SJCRH30 (cell line): ENCODE data around the gene HSD17B1. TPM values are rescaled to one million over a fixed set of nuclear protein-coding genes. Genes with fewer than 3 reads are reported as not detected.

Experiments
- DNase-seq, 2 experiments: peaks; one replicate each; pipeline ENCODE4 v3.0.0-alpha.2; 2015 to 2020
- H3K27ac ChIP-seq: fragments of 250-450 bp; sonication (Bioruptor Pico); 2 replicates; pipeline ENCODE4 v1.5.1; 2020; ENCODE audit warnings: mild to moderate bottlenecking, moderate library complexity
- H3K27me3 ChIP-seq: fragments of 250-450 bp; sonication (Bioruptor Pico); 2 replicates; pipeline ENCODE4 v1.5.1; 2020; ENCODE audit warnings: mild to moderate bottlenecking, moderate library complexity
- H3K36me3 ChIP-seq: fragments of 250-450 bp; sonication (Bioruptor Pico); 2 replicates; pipeline ENCODE4 v1.5.1; 2020; ENCODE audit warnings: mild to moderate bottlenecking, moderate library complexity
- H3K4me1 ChIP-seq: fragments of 250-450 bp; sonication (Bioruptor Pico); 2 replicates; pipeline ENCODE4 v1.5.1; 2020; ENCODE audit warnings: mild to moderate bottlenecking, moderate library complexity
- H3K4me3 ChIP-seq: fragments of 250-450 bp; sonication (Bioruptor Pico); 2 replicates; pipeline ENCODE4 v1.5.1; 2020; ENCODE audit warnings: mild to moderate bottlenecking, moderate library complexity
- H3K9me3 ChIP-seq: fragments of 250-450 bp; sonication (Bioruptor Pico); replicated peaks from 2 replicates; pipeline ENCODE4 v1.5.1; 2020; ENCODE audit warnings: mild to moderate bottlenecking, moderate library complexity
- total RNA-seq: library from RNA; depleted of rRNA; stranded (reverse); fragments of >200 nt; shearing (Covaris generic); gene quantifications from 2 replicates; pipeline ENCODE4 v1.2.3, GENCODE V29; 2014; rRNA removed

The HSD17B1 gene
- total RNA-seq, 1 experiment from 2014 or later = 0.73 TPM

- Histone ChIP-seq H3K4me1 (no peaks in the 10 kb centered on the region; the same call in 1 of the 2 replicates), H3K27me3 (no peaks in the 10 kb centered on the region), H3K4me3 (peak overlapping the region; percentile 66), H3K27ac (peak overlapping the region; percentile 52), H3K36me3 (peaks cover 22% of the 10 kb centered on the region), H3K9me3 (no peaks in the 10 kb centered on the region)
- DNase-seq = peak; percentile 84 to 91
These were observed 25.7 kb downstream of the HSD17B1 start for GRCh38 chr17:42578282-42578869.

DNA sequence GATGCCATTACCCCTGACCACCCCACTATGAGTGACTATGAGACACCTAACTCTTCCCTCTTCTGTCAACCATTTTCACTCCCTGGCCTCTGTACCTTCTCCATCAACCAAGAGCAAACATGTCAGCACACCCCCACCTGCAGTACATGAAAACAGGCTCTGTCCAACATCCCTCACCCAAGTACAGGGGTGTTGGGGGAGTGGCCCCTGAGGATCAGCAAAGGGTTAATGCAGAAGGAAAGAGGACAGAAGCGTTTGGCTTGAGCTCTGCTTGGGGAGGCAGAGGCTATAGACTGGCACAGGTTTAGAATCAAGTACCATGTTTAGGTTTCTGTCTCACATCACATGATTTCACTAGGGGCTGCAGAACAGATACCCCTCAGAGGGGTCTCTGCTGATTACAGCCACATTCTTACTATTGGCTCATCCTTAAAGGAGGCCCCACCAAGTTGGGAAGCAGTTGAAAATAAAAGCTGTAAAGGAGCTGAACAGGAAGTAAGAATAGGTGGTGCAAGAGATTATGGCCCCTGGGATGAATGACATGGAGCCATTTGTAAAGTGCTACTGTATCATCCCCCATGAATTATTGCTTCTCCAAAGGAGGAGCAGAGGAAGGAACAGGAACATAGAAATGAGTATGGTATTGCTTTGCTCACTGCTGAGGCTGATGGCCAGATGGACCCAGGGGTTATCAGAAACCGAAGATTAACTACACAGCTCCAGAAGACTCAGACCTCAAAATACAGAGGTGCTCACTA is 27.2 kb downstream of the HSD17B1 start:
- peaks cover 14% of the 10 kb centered on the region for H3K36me3 ChIP-seq

DNA sequence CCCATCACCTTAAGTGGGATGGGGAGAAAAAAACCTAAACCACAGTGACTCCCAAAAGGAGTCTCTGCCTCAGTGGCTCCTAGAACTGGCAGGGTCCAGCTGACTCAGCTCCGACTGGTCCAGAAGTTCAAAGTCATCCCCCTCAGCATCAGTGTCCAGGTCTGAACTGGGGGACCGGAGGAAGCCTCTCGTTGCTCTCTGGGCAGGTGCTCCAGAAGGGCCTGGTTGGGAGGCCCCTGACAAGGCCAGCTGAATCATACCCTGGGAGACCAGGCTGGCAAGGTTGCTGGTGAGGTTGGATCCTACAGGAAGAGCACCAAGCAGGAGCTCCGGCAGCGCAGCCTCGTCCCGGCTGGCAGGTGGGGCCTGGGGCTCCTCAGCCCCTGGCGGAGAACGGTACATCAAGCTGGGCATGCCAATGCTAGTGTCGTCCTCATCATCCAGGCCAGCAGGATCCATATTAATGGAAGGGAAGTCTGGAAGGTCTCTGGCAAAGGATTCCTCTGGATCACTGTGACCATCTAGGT is 29.1 kb downstream of the HSD17B1 start:
- Histone ChIP-seq H3K9me3 (no peaks in the 10 kb centered on the region), H3K27ac (no peak overlapping the region), H3K27me3 (no peaks in the 10 kb centered on the region), H3K36me3 (peaks cover 13% of the 10 kb centered on the region), H3K4me3 (no peak overlapping the region), H3K4me1 (no peaks in the 10 kb centered on the region)
- DNase-seq = no peak

More for the DNA sequence above, 27.2 kb downstream of the HSD17B1 start:
- no peaks in the 10 kb centered on the region; the same call in 1 of the 2 replicates for H3K4me1 ChIP-seq
- no peak for DNase-seq
- no peaks in the 10 kb centered on the region for H3K27me3 ChIP-seq
- no peak overlapping the region for H3K27ac ChIP-seq
- H3K4me3 ChIP-seq = no peak overlapping the region
- H3K9me3 ChIP-seq = no peaks in the 10 kb centered on the region

GRCh38 chr17:42584880-42585279 is 32.2 kb downstream of the HSD17B1 start:
- H3K4me1 ChIP-seq = no peaks in the 10 kb centered on the region
- no peak overlapping the region for H3K4me3 ChIP-seq
- DNase-seq = no peak
- no peaks in the 10 kb centered on the region for H3K27me3 ChIP-seq
- no peak overlapping the region for H3K27ac ChIP-seq
- no peaks in the 10 kb centered on the region for H3K9me3 ChIP-seq
- H3K36me3 ChIP-seq = peaks cover 19% of the 10 kb centered on the region

GRCh38 chr17:42585353-42585752 is 32.6 kb downstream of the HSD17B1 start:
- H3K9me3 ChIP-seq = no peaks in the 10 kb centered on the region
- no peaks in the 10 kb centered on the region for H3K27me3 ChIP-seq
- no peak overlapping the region for H3K27ac ChIP-seq
- no peak for DNase-seq
- peaks cover 19% of the 10 kb centered on the region for H3K36me3 ChIP-seq
- H3K4me1 ChIP-seq = no peaks in the 10 kb centered on the region
- H3K4me3 ChIP-seq = no peak overlapping the region

DNA sequence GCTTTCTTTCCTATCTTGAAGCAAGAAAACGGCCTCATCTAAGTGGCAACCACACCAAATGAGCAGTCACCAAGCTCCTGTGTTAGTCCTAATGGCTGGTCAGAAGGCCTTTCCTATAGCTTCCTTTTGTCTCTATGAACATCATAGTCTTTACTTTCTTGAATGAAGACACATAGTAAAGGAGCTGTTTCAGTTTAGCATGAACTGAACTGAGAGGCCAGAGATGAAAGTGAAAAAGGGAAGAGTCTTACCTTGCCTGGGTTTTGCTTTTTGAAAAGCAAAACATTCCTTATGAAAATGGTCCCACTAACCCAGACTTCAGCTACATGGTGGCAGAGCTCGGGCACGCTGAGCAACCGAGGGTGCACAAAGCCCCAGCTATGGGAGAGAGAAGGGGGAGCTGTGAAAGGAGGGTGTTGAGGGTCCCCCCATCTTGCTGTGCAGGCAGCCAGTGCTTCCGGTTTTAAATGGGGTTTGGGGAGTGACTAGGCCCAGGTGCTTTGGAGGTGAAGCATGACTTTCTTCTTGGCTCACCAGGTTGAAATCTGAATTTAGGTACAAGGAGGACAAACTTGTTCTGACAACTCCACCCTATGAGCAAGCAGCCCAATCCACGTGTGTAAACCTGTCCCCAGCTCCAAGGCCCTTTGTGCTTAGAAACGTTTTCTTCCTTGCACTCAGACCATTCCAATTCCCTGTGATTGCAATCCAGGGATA is 33.9 kb downstream of the HSD17B1 start:
- no peak for DNase-seq
- Histone ChIP-seq H3K27me3 (no peaks in the 10 kb centered on the region), H3K27ac (no peak overlapping the region), H3K36me3 (peaks cover 20% of the 10 kb centered on the region), H3K4me3 (no peak overlapping the region), H3K9me3 (no peaks in the 10 kb centered on the region), H3K4me1 (no peaks in the 10 kb centered on the region)

DNA sequence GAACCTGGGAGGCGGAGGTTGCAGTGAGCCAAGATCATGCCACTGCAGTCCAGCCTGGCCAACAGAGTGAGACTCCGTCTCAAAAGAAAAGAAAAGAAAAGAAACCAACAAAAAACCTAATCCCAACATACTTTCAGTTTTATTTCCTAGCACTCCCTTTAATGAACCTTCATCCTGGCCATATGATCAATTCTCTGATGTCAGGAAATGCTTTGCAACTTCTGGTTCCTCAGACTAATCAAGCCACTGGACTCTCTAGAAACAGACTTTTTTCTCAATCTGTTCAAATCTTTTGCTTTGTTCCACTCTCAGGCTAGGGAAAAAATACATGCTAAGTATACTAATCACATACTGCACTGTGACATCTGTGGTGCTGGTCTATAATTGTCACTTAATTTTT is 38.2 kb downstream of the HSD17B1 start:
- Histone ChIP-seq H3K27me3 (no peaks in the 10 kb centered on the region), H3K4me3 (no peak overlapping the region), H3K27ac (no peak overlapping the region), H3K9me3 (no peaks in the 10 kb centered on the region), H3K36me3 (peaks cover 16% of the 10 kb centered on the region), H3K4me1 (no peaks in the 10 kb centered on the region)
- DNase-seq = no peak

DNA sequence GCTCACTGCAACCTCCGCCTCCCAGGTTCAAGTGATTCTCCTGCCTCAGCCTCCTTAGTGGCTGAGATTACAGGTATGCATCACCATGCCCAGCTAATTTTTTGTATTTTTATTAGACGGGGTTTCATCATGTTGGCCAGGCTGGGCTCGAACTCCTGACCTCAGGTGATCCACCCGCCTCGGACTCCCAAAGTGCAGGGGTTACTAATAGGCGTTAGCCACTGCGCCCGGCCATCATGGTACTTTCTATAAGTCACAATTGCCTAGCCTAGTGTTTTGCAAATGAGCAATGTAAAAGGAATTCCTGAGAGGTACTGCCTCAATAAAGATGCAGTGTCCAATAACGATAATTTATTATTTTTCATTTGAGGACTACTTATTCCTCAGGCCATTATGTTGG is 38.7 kb downstream of the HSD17B1 start:
- no peaks in the 10 kb centered on the region for H3K9me3 ChIP-seq
- no peak overlapping the region for H3K27ac ChIP-seq
- no peak for DNase-seq
- no peaks in the 10 kb centered on the region for H3K4me1 ChIP-seq
- H3K4me3 ChIP-seq = no peak overlapping the region
- H3K27me3 ChIP-seq = no peaks in the 10 kb centered on the region
- peaks cover 13% of the 10 kb centered on the region for H3K36me3 ChIP-seq

- Histone ChIP-seq H3K4me1 (no peaks in the 10 kb centered on the region), H3K4me3 (no peak overlapping the region), H3K36me3 (peaks cover 6% of the 10 kb centered on the region; the same call in 1 of the 2 replicates), H3K9me3 (no peaks in the 10 kb centered on the region), H3K27ac (no peak overlapping the region), H3K27me3 (no peaks in the 10 kb centered on the region)
- no peak for DNase-seq
These were observed 43.7 kb downstream of the HSD17B1 start for GRCh38 chr17:42596386-42596785.

DNA sequence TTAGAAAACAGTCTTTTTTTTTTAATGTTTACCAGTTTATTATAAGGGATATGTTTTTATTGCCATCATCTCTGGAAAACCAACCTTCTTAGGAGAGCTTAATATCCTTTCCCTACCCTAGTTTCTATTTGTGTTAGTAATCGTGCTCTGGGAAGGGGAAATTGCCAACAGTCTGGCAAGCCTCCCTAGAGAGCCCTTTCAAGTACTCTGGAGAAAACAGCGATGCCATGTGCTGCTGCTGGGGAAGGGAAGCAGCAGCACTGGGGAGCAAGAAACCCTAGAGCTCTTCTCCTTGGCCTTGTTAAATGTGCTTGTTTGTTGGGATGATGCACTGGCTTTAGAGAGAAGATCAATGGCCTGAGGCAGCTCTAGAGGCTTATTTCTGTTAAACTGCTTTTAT is 46.2 kb downstream of the HSD17B1 start:
- H3K27me3 ChIP-seq = no peaks in the 10 kb centered on the region
- no peak overlapping the region for H3K4me3 ChIP-seq
- DNase-seq = no peak
- no peaks in the 10 kb centered on the region for H3K4me1 ChIP-seq
- H3K27ac ChIP-seq = no peak overlapping the region
- no peaks in the 10 kb centered on the region for H3K9me3 ChIP-seq
- H3K36me3 ChIP-seq = no peaks in the 10 kb centered on the region

DNA sequence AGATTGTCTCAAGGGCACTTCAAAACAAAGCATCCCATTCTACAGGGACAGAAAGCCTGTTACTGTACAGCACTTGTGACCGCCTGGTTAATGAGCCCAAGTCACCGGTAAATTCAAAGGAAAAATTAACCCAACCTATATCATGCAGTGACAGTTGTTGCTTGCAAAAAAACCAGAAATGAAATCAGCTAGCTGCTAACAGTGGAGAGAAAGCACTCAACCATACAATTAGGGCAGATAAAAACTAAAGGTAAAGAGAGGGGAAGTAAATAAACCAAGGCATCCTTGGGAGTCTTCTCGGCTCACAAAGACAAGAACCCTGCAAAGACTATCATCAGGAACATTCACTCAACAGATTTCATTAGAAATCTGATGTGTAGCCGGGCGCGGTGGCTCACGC is 50.6 kb downstream of the HSD17B1 start:
- no peak for DNase-seq
- H3K4me1 ChIP-seq = no peaks in the 10 kb centered on the region
- no peaks in the 10 kb centered on the region for H3K27me3 ChIP-seq
- H3K9me3 ChIP-seq = no peaks in the 10 kb centered on the region
- H3K36me3 ChIP-seq = no peaks in the 10 kb centered on the region
- no peak overlapping the region for H3K27ac ChIP-seq
- H3K4me3 ChIP-seq = no peak overlapping the region

Other genes starting within 250 kb of the HSD17B1 start
- 107 and 113 TPM in 2 replicates for gene STAT3, start 164.5 kb upstream of the HSD17B1 start, total RNA-seq
- 46.9 and 47.8 TPM in 2 replicates for gene CAVIN1, start 129.7 kb upstream of the HSD17B1 start, total RNA-seq
- 25.3 and 30.9 TPM in 2 replicates for gene ATP6V0A1, start 94.0 kb upstream of the HSD17B1 start, total RNA-seq
- 20.6 and 22.2 TPM in 2 replicates for gene NAGLU, start 16.7 kb upstream of the HSD17B1 start, total RNA-seq
- 33.7 and 36.3 TPM in 2 replicates for gene COASY, start 9.2 kb downstream of the HSD17B1 start, total RNA-seq
- gene MLX, start 14.2 kb downstream of the HSD17B1 start, total RNA-seq = 44.5 and 48.4 TPM in 2 replicates
- 23.8 and 29.7 TPM in 2 replicates for gene PSMC3IP, start 24.8 kb downstream of the HSD17B1 start, total RNA-seq
- gene RETREG3, start 56.5 kb downstream of the HSD17B1 start, total RNA-seq = 34.5 and 36.2 TPM in 2 replicates
- gene TUBG1, start 56.8 kb downstream of the HSD17B1 start, total RNA-seq = 111 and 122 TPM in 2 replicates
- gene TUBG2, start 106.4 kb downstream of the HSD17B1 start, total RNA-seq = 6.2 and 10.4 TPM in 2 replicates
- gene PLEKHH3, start 124.1 kb downstream of the HSD17B1 start, total RNA-seq = 10.9 and 13.7 TPM in 2 replicates
- gene CCR10, start 128.9 kb downstream of the HSD17B1 start, total RNA-seq = 0.99 and 1.0 TPM in 2 replicates
- 4.0 and 5.0 TPM in 2 replicates for gene CNTNAP1, start 129.6 kb downstream of the HSD17B1 start, total RNA-seq
- gene EZH1, start 192.1 kb downstream of the HSD17B1 start, total RNA-seq = 17.3 and 27.0 TPM in 2 replicates
- gene RAMP2, start 208.3 kb downstream of the HSD17B1 start, total RNA-seq = not detected in 2 replicates
- gene VPS25, start 220.5 kb downstream of the HSD17B1 start, total RNA-seq = 71.0 and 79.3 TPM in 2 replicates
- gene WNK4, start 227.7 kb downstream of the HSD17B1 start, total RNA-seq = 0.18 and 0.32 TPM in 2 replicates
- gene COA3, start 245.8 kb downstream of the HSD17B1 start, total RNA-seq = 105 and 107 TPM in 2 replicates
- gene CNTD1, start 245.9 kb downstream of the HSD17B1 start, total RNA-seq = 0.10 TPM in 2 replicates